ENCODE data around the gene NDUFAF8. TPM values are rescaled to one million over a fixed set of nuclear protein-coding genes. Genes with fewer than 3 reads are reported as not detected.

Gene NDUFAF8
- total and polyA plus RNA-seq, 2 donors (not counting 1 experiment from before 2014, with no cell fraction given), result 41.7 to 42.6 TPM

DNA sequence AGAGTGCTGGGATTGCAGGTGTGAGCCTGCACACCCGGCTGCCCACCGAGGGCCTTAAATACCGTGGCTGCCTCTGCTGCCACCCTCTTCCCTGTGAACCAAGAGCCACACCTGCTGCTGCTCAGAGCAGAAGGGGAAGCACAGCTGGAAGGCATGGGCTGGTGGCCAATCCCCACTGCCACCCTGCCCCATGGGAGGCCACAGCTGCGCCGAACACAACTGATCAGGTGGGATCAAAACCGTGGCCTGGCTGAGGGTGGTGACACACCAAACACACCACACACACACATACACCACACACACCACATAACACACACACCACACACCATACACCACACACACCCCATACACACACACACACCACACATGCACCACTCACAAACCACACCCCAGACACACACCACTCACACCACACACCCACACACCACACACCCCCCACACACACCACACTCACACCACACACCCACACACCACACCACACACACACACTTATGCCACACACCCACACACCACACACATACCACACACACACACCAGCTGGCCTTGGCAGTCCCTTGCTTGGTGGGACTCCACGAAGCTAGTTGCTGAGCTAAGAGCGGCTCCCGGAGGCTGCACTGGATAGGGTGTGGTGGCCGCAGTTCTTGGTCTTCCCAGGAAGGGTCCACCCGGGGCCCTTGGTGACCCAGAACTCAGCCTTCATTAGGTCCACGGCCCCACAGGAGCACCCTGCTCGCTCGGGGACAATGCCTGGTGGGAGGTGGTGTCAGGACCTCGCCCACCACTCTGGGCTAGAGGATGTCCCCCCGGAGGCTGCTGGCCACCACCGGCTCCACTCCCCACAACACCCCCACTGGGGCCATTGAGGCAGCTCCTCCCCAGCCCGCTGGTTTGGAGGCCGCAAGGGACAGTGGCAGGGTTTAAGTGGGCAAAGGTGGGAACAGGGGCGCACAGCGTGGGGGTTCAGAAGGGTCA lies 31.2 kb upstream of the NDUFAF8 start:
- WGBS (ENCODE audit: insufficient coverage), result 70% methylated on average over 19 of the region's 21 CpGs
- Histone ChIP-seq H3K4me3 (ENCODE audit: control extremely low read depth in 1 of 5, extremely low read depth in 1 of 5, insufficient read depth in 1 of 5, low read depth in 2 of 5, low read length in 4 of 5) (no peak overlapping the region), H3K79me2 (ENCODE audit: control insufficient read depth, insufficient read depth, low read length) (peaks cover 22% of the 10 kb centered on the region), H3K9me3 (ENCODE audit: control extremely low read depth in 1 of 3, control insufficient read depth in 2 of 3, insufficient read depth in 1 of 3, low read length in 2 of 3) (no peaks in the 10 kb centered on the region), H3K36me3 (replicated peaks in 1 of 2; ENCODE audit: control extremely low read depth in 1 of 2, control insufficient read depth in 1 of 2, extremely low read depth in 1 of 2, insufficient read depth in 2 of 2, low read length in 1 of 2) (peaks cover 0 to 10% of the 10 kb centered on the region in 2 experiments), H4K20me1 (ENCODE audit: control insufficient read depth, insufficient read depth, low read length, poor library complexity, severe bottlenecking) (no peaks in the 10 kb centered on the region), H3K4me1 (ENCODE audit: control insufficient read depth in 2 of 2, insufficient read depth in 2 of 2, low read length in 2 of 2) (peaks cover 3% of the 10 kb centered on the region in 2 donors), H3K27ac (ENCODE audit: low read length in 2 of 2) (no peak overlapping the region), H3K4me2 (replicated peaks; ENCODE audit: low read depth, low read length, poor library complexity, severe bottlenecking) (no peak overlapping the region), H3K27me3 (replicated peaks in 1 of 4; ENCODE audit: control extremely low read depth in 1 of 4, control insufficient read depth in 3 of 4, insufficient read depth in 4 of 4, low read length in 3 of 4) (no peaks in the 10 kb centered on the region), H3K9ac (ENCODE audit: low read length) (no peak overlapping the region), H2AFZ (ENCODE audit: insufficient read depth, low read depth, low read length, poor library complexity, severe bottlenecking) (no peak overlapping the region)
- no peak overlapping the region for H3K4me3 Mint-ChIP-seq
- POLR2A ChIA-PET, result no interaction called here
- CTCF ChIA-PET, result no interaction called here
- TF ChIP-seq, protein P1, sequence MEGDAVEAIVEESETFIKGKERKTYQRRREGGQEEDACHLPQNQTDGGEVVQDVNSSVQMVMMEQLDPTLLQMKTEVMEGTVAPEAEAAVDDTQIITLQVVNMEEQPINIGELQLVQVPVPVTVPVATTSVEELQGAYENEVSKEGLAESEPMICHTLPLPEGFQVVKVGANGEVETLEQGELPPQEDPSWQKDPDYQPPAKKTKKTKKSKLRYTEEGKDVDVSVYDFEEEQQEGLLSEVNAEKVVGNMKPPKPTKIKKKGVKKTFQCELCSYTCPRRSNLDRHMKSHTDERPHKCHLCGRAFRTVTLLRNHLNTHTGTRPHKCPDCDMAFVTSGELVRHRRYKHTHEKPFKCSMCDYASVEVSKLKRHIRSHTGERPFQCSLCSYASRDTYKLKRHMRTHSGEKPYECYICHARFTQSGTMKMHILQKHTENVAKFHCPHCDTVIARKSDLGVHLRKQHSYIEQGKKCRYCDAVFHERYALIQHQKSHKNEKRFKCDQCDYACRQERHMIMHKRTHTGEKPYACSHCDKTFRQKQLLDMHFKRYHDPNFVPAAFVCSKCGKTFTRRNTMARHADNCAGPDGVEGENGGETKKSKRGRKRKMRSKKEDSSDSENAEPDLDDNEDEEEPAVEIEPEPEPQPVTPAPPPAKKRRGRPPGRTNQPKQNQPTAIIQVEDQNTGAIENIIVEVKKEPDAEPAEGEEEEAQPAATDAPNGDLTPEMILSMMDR (IDR thresholded peaks at IDR 0.05), result no peak
- no peak for TF ChIP-seq EZH2 (IDR thresholded peaks at IDR 0.05; ENCODE audit: borderline replicate concordance, insufficient read depth, low read depth, low read length, poor library complexity, severe bottlenecking)
- no peaks in the 10 kb centered on the region for H3K27me3 Mint-ChIP-seq
- H3K9me3 Mint-ChIP-seq (ENCODE audit: insufficient read depth), result no peaks in the 10 kb centered on the region
- DNase-seq (peak; percentile 46), ATAC-seq (ENCODE audit: low read depth) (peak; percentile 51)
- peak overlapping the region; percentile 75 for H3K27ac Mint-ChIP-seq
- intact Hi-C loops (cut with micrococcal nuclease), result no loop called here
- peaks cover 9% of the 10 kb centered on the region for H3K4me1 Mint-ChIP-seq

DNA sequence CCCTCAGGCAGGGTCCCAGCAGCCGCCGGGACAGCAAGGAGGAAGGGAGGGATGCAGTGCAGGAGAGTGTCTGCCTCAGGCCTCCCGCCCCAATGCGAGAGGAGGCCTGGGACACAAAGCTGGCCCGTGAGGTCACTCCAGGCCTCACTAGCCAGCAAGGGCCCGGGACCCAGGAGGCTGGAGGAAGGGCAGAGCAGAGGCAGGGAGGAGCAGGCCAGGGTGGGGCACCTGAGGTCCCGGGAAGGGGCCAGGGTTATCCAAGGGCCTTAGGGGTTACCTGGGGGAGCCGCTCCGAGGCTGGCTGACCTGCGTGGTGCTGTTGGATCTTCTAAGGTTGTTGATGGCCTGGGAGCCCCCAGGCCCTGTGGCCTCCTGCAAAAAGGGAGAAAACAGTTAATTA lies 30.5 kb upstream of the NDUFAF8 start:
- POLR2A ChIA-PET, result interaction anchor here (0.5 kb wide), 1 partner anchor 56 kb away, joined by 4 read pairs; no protein-coding TSS in a partner anchor
- Mint-ChIP-seq H3K9me3 (ENCODE audit: insufficient read depth) (no peaks in the 10 kb centered on the region), H3K27ac (no peak overlapping the region), H3K27me3 (no peaks in the 10 kb centered on the region), H3K4me1 (peaks cover 11% of the 10 kb centered on the region), H3K4me3 (no peak overlapping the region)
- Histone ChIP-seq H3K27me3 (replicated peaks in 1 of 4; ENCODE audit: control extremely low read depth in 1 of 4, control insufficient read depth in 3 of 4, insufficient read depth in 4 of 4, low read length in 3 of 4) (no peaks in the 10 kb centered on the region), H3K36me3 (replicated peaks in 1 of 2; ENCODE audit: control extremely low read depth in 1 of 2, control insufficient read depth in 1 of 2, extremely low read depth in 1 of 2, insufficient read depth in 2 of 2, low read length in 1 of 2) (peaks cover 0 to 10% of the 10 kb centered on the region in 2 experiments), H3K79me2 (ENCODE audit: control insufficient read depth, insufficient read depth, low read length) (peaks cover 22% of the 10 kb centered on the region), H3K4me3 (ENCODE audit: control extremely low read depth in 1 of 5, extremely low read depth in 1 of 5, insufficient read depth in 1 of 5, low read depth in 2 of 5, low read length in 4 of 5) (no peak overlapping the region), H3K4me1 (ENCODE audit: control insufficient read depth in 2 of 2, insufficient read depth in 2 of 2, low read length in 2 of 2) (peaks cover 3% of the 10 kb centered on the region in 2 donors), H3K9me3 (ENCODE audit: control extremely low read depth in 1 of 3, control insufficient read depth in 2 of 3, insufficient read depth in 1 of 3, low read length in 2 of 3) (no peaks in the 10 kb centered on the region), H2AFZ (ENCODE audit: insufficient read depth, low read depth, low read length, poor library complexity, severe bottlenecking) (no peak overlapping the region), H3K27ac (ENCODE audit: low read length in 2 of 2) (no peak overlapping the region), H3K9ac (ENCODE audit: low read length) (no peak overlapping the region), H3K4me2 (replicated peaks; ENCODE audit: low read depth, low read length, poor library complexity, severe bottlenecking) (no peak overlapping the region), H4K20me1 (ENCODE audit: control insufficient read depth, insufficient read depth, low read length, poor library complexity, severe bottlenecking) (no peaks in the 10 kb centered on the region)
- no peak for TF ChIP-seq EZH2 (IDR thresholded peaks at IDR 0.05; ENCODE audit: borderline replicate concordance, insufficient read depth, low read depth, low read length, poor library complexity, severe bottlenecking)
- TF ChIP-seq, protein P1 (IDR thresholded peaks at IDR 0.05), result no peak
- CTCF ChIA-PET, result no interaction called here
- no peak for DNase-seq
- intact Hi-C loops (cut with micrococcal nuclease), result no loop called here
- ATAC-seq (ENCODE audit: low read depth), result no peak
- WGBS (ENCODE audit: insufficient coverage), result 98% methylated on average over 10 of the region's 10 CpGs

All from B cell (primary cell).